GM12878 (cell line): ENCODE measurements around the gene SELPLG. TPM values are rescaled to one million over a fixed set of nuclear protein-coding genes. Genes with fewer than 3 reads are reported as not detected.

ENCODE experiments used
- ATAC-seq: fragments of 200-7000 bp; cut with Tn5 transposase; 3 replicates; pipeline ENCODE4 v1.9.1; 2020; ENCODE audit warnings: mild to moderate bottlenecking, moderate library complexity
- BruUV-seq: library from RNA; stranded (reverse); fragments of 400-500 nt; replicated peaks from 2 replicates; lab custom pipeline; 2021; lab: Mats Ljungman, UMichigan
- CTCF ChIA-PET: fragments of 300-600 bp; sonication (Branson Sonifier 250); formaldehyde crosslinking; extraction: SDS; loops from one replicate; lab custom pipeline; 2021; ENCODE audit warnings: inconsistent platforms; lab: Yijun Ruan, JAX
- POLR2A ChIA-PET: fragments of 350-600 bp; formaldehyde crosslinking; extraction: SDS; loops from one replicate; lab custom pipeline; 2021; ENCODE audit warnings: inconsistent platforms; lab: Charles Lee
- RAD21 ChIA-PET: fragments of 300-600 bp; sonication (Branson Sonifier 250); formaldehyde crosslinking; loops from one replicate; lab custom pipeline; 2023; ENCODE audit warnings: antibody characterized with exemption; ENCODE audit not compliant: unreplicated experiment; lab: Charles Lee
- SMC1A ChIA-PET: fragments of 300-600 bp; sonication (Branson Sonifier 250); formaldehyde crosslinking; loops from one replicate; lab custom pipeline; 2023; ENCODE audit not compliant: unreplicated experiment, uncharacterized antibody; lab: Charles Lee
- DNase-seq: peaks from one replicate; pipeline ENCODE4 v3.0.0-alpha.2; 2011; ENCODE audit warnings: low read depth, low spot score
- FAIRE-seq: peaks from 3 replicates; lab custom pipeline; 2011; peaks lifted over from hg19 to GRCh38; lab: Jason Lieb, UNC
- H2AFZ ChIP-seq: 2 replicates; pipeline ENCODE4 v1.6.0; 2011; ENCODE audit warnings: low read depth, low read length, control low read depth; ENCODE audit not compliant: control insufficient read depth
- H3K27ac ChIP-seq: 2 replicates; pipeline ENCODE4 v1.5.1; 2011; ENCODE audit warnings: control low read depth; ENCODE audit not compliant: control insufficient read depth, insufficient read depth
- H3K27me3 ChIP-seq, 2 experiments: replicated peaks in 1 of 2; 2 replicates each; pipeline versions ENCODE4 v1.6.0 to v1.6.1; 2011; ENCODE audit warnings: low read length in 1 of 2; ENCODE audit not compliant: control insufficient read depth in 2 of 2, insufficient read depth in 2 of 2
- H3K36me3 ChIP-seq, 2 experiments: 2 replicates each; pipeline ENCODE4 v1.5.1; 2011; ENCODE audit warnings: low read length in 1 of 2; ENCODE audit not compliant: control insufficient read depth in 2 of 2, insufficient read depth in 2 of 2
- H3K4me1 ChIP-seq: 2 replicates; pipeline ENCODE4 v1.6.1; 2011; ENCODE audit warnings: mild to moderate bottlenecking, low read length, moderate library complexity, mixed read lengths; ENCODE audit not compliant: control insufficient read depth, insufficient read depth
- H3K4me2 ChIP-seq: 2 replicates; pipeline ENCODE4 v1.6.0; 2011; ENCODE audit warnings: control low read depth; ENCODE audit not compliant: control insufficient read depth, insufficient read depth
- H3K4me3 ChIP-seq: fragments of 200-600 bp; sonication (generic); 2 replicates; pipeline ENCODE4 v1.5.1; 2016
- H3K79me2 ChIP-seq: 2 replicates; pipeline ENCODE4 v1.6.0; 2011; ENCODE audit warnings: low read length; ENCODE audit not compliant: control insufficient read depth, insufficient read depth
- H3K9ac ChIP-seq: 2 replicates; pipeline ENCODE4 v1.8.0; 2011; ENCODE audit warnings: low read length, control low read depth, mixed read lengths; ENCODE audit not compliant: control insufficient read depth, insufficient read depth
- H3K9me3 ChIP-seq: replicated peaks from 3 replicates; pipeline ENCODE4 v1.5.1; 2011; ENCODE audit warnings: mild to moderate bottlenecking, low read length; ENCODE audit not compliant: control insufficient read depth, insufficient read depth
- H4K20me1 ChIP-seq: 2 replicates; pipeline ENCODE4 v1.6.0; 2011; ENCODE audit not compliant: control insufficient read depth, insufficient read depth
- CHD1 ChIP-seq: IDR thresholded peaks from 2 replicates; pipeline ENCODE4 v1.6.1; 2012; ENCODE audit warnings: low read depth, low read length, improper control_type of control experiment
- CREM ChIP-seq: IDR thresholded peaks from 2 replicates; pipeline ENCODE4 v1.6.1; 2014; ENCODE audit warnings: antibody characterized with exemption, low read depth
- JUNB ChIP-seq: IDR thresholded peaks from 2 replicates; pipeline ENCODE4 v1.6.1; 2016; ENCODE audit warnings: antibody characterized with exemption, mild to moderate bottlenecking
- NFYA ChIP-seq: IDR thresholded peaks from 2 replicates; pipeline ENCODE4 v1.6.1; 2011; ENCODE audit warnings: low read depth, mild to moderate bottlenecking, low read length, improper control_type of control experiment, borderline replicate concordance
- NR2F1 ChIP-seq: fragments of 450-650 bp; conservative IDR thresholded peaks from 2 replicates; pipeline ENCODE4 v1.6.1; 2017; ENCODE audit warnings: mild to moderate bottlenecking
- POLR2A ChIP-seq: IDR thresholded peaks from 2 replicates; pipeline ENCODE4 v1.6.1; 2011; ENCODE audit warnings: low read depth, mild to moderate bottlenecking, low read length
- RAD51 ChIP-seq: fragments of 450-650 bp; IDR thresholded peaks from 2 replicates; pipeline ENCODE4 v1.6.1; 2016; ENCODE audit warnings: moderate library complexity, mild to moderate bottlenecking, inconsistent platforms
- SIX5 ChIP-seq: IDR thresholded peaks from 2 replicates; pipeline ENCODE4 v1.6.1; 2011; ENCODE audit warnings: mild to moderate bottlenecking, low read depth, low read length, moderate library complexity; ENCODE audit not compliant: severe bottlenecking
- SKIL ChIP-seq: fragments of 450-650 bp; IDR thresholded peaks from 2 replicates; pipeline ENCODE4 v1.6.1; 2017; ENCODE audit warnings: mild to moderate bottlenecking, low read depth, inconsistent platforms; ENCODE audit not compliant: poor library complexity, severe bottlenecking
- SMC3 ChIP-seq: IDR thresholded peaks from 2 replicates; pipeline ENCODE4 v1.6.1; 2011; ENCODE audit warnings: low read length, improper control_type of control experiment, borderline replicate concordance
- WRNIP1 ChIP-seq: IDR thresholded peaks from 2 replicates; pipeline ENCODE4 v1.6.1; 2011; ENCODE audit warnings: low read depth, low read length, improper control_type of control experiment, borderline replicate concordance
- YY1 ChIP-seq: IDR thresholded peaks from 2 replicates; pipeline ENCODE4 v1.6.1; 2011; ENCODE audit warnings: low read depth, mild to moderate bottlenecking, low read length
- ZBTB11 ChIP-seq: fragments of 450-650 bp; formaldehyde crosslinking; IDR thresholded peaks from 2 replicates; pipeline ENCODE4 v1.5.0; 2022; ENCODE audit warnings: mild to moderate bottlenecking, missing genetic modification characterization
- WGBS: methylation state at CpG from one replicate; pipeline ENCODE4 v1.1.6; 2016; ENCODE audit warnings: low lambda C conversion rate; ENCODE audit not compliant: insufficient replicate concordance, insufficient coverage; ENCODE audit errors: missing lambda C conversion rate; 5-methylcytosine and 5-hydroxymethylcytosine counted together
- in situ Hi-C: fragments of 300-500 bp; cut with MboI; formaldehyde crosslinking; loops from 9 replicates; pipeline ENCODE4 v1.14.3; 2018; ENCODE audit warnings: mixed read lengths
- intact Hi-C: fragments of 100-400 bp; cut with micrococcal nuclease; formaldehyde crosslinking; loops from one replicate; pipeline ENCODE4 v1.14.2; 2022; ENCODE audit not compliant: unreplicated experiment
- polyA plus RNA-seq, 11 experiments: library from polyadenylated mRNA; depleted of rRNA in 4 of 11; unstranded in 6 of 11; stranded (reverse) in 5 of 11; fragments of >200 nt; fragmentation: Nextera tagmentation in 4 of 11; fragmentation: Illumina TruSeq in 1 of 11; extraction: Ambion mirVana in 4 of 11; extraction: Trizol in 1 of 11; gene quantifications; 1 replicate in 1 of 11; 2 replicates in 10 of 11; pipeline versions ENCODE4 v1.2.1 to v1.2.3, GENCODE V29; 2011 to 2016; ENCODE audit warnings: inconsistent platforms in 2 of 11, missing spikeins in 2 of 11, low read depth in 1 of 11
- total RNA-seq, 4 experiments: library from RNA; depleted of rRNA in 3 of 4; stranded (reverse); fragments of >200 nt in 3 of 4; fragmentation: Illumina TruSeq in 1 of 4; extraction: Trizol in 1 of 4; gene quantifications; 2 replicates each; pipeline versions ENCODE4 v1.2.1 to v1.2.3, GENCODE V29; 2013 to 2021

Gene SELPLG
- total and polyA plus RNA-seq, 10 of the 15 experiments (the other 5 are each of a cell fraction or from before 2014, with no cell fraction given) = 3.2 to 32.3 (median 23.9) TPM

DNA sequence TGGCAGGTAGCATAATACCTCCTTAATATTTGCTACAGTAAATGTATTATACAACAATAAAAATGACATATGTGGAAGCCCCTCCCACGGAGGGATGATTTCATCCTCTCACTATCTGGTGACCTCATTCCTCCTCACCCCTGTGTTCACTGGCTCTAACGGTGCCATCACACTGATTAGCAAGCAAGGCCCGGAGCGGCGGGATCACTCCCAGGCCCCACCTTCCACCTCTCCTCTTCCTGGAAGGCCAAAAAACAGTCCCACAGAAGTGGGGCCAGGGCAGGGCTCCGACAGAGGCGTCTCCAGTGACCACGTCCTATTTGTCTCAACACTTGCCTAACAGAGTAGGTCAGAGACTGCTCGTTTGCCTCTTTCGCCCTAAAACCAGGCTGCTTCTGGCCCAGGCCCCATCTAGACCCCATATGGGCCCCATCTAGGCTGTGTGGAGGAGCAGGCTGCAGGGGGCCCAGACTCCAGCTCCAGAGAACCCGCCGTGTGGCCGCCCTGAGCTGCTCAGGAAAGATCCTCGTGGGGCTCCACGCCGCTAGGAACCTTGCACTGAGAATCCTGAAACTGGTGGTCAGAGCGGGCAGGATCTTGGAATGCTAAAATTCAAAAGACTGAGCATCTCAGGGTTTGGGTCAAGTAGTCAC lies 3.7 kb downstream of the SELPLG start (continued):
- TF ChIP-seq CREM = 0 out of 2 replicates have a peak, but pooled peaks have one; percentile 10
- no peak for TF ChIP-seq ZBTB11 (CRISPR knock-in tag)
- TF ChIP-seq WRNIP1 = no peak
- no peak for TF ChIP-seq POLR2A
- peak; percentile 26; the same call in 1 of the 2 replicates for TF ChIP-seq JUNB

DNA sequence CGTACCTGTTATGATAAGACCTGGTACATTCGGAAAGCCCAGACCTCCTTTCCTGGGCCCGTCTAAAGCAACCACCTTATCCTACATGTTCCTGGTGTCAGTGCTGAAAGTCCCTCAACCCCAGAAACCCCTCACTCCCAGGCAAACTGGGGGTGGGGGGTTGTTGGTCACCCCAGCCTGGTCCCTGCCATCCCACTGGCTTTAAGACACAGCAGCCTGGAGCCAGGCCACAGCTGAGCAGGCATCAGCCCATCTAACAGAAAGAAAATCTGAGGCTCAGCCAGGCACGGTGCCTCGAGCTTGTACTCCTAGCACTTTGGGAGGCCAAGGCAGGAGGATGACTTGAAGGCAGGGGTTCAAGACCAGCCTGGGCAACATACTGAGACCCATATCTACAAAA lies 4.5 kb downstream of the SELPLG start:
- in situ Hi-C loops (no loop called here), intact Hi-C loops (no loop called here)
- TF ChIP-seq NFYA (no peak), CHD1 (no peak), RAD51 (no peak), YY1 (no peak), SIX5 (no peak), NR2F1 (no peak), SKIL (no peak), SMC3 (no peak)
- peak overlapping the region; percentile 87 for H3K4me2 ChIP-seq
- FAIRE-seq (no peak), ATAC-seq (no peak), DNase-seq (no peak)
- 17% methylated on average over 5 of the region's 5 CpGs for WGBS
- peaks cover 22% of the 10 kb centered on the region for H3K79me2 ChIP-seq
- H3K4me3 ChIP-seq = 0 out of 2 replicates have a peak overlapping the region, but pooled peaks have one; percentile 12
- peak overlapping the region; percentile 15 for H3K9ac ChIP-seq
- ChIA-PET CTCF (interaction anchor here (13.9 to 17.2 kb wide), 3 partner anchors 10 to 61 kb away, joined by 156 to 244 read pairs (median 193); partner anchors contain the start of gene ISCU), POLR2A (interaction anchor here (0.6 to 3.1 kb wide), 3 partner anchors 12 to 180 kb away, joined by 5 to 7 read pairs (median 7); no protein-coding TSS in a partner anchor), RAD21 (interaction anchor here (1.0 to 17.3 kb wide), 3 partner anchors 11 to 63 kb away, joined by 3 to 413 read pairs (median 224); partner anchors contain the start of genes ISCU and SART3), SMC1A (interaction anchor here (8.1 to 16.7 kb wide), 2 partner anchors 10 to 61 kb away, joined by 81 to 397 read pairs; partner anchors contain the start of genes ISCU and SART3)
- H3K9me3 ChIP-seq = no peaks in the 10 kb centered on the region
- no peak overlapping the region for H2AFZ ChIP-seq
- peak overlapping the region; percentile 71 for H3K27ac ChIP-seq
- BruUV-seq = no TSS peak
- no peaks in the 10 kb centered on the region for H3K27me3 ChIP-seq
- H3K4me1 ChIP-seq = peaks cover 63% of the 10 kb centered on the region
- H3K36me3 ChIP-seq = peaks cover 0 to 3% of the 10 kb centered on the region in 2 experiments; a peak in 1 of 4 replicates
- no peaks in the 10 kb centered on the region for H4K20me1 ChIP-seq
